HepG2 (cell line): ENCODE results near the gene ZFP36L2. TPM values are rescaled to one million over a fixed set of nuclear protein-coding genes. Genes with fewer than 3 reads are reported as not detected.

ENCODE experiments used
- CHCHD3 ChIP-seq: sonication (generic); formaldehyde crosslinking; IDR thresholded peaks from 2 replicates; pipeline ENCODE4 v1.8.0; 2022; ENCODE audit warnings: mild to moderate bottlenecking, missing genetic modification reagents, moderate library complexity
- GATAD2A ChIP-seq: IDR thresholded peaks from 2 replicates; pipeline ENCODE4 v1.6.1; 2016
- GTF2F1 ChIP-seq: fragments of 150-350 bp; IDR thresholded peaks from 2 replicates; pipeline ENCODE4 v1.6.1; 2014; ENCODE audit warnings: low read length
- PAF1 ChIP-seq: IDR thresholded peaks from 2 replicates; pipeline ENCODE4 v1.6.1; 2016; ENCODE audit warnings: missing genetic modification reagents, missing compliant biosample characterization
- RBM22 ChIP-seq: fragments of 200-400 bp; formaldehyde crosslinking; optimal IDR thresholded peaks from 2 replicates; pipeline ENCODE3; 2017; ENCODE audit warnings: mild to moderate bottlenecking, low read length, moderate library complexity
- SALL2 ChIP-seq: sonication (generic); formaldehyde crosslinking; IDR thresholded peaks from 2 replicates; pipeline ENCODE4 v1.8.1; 2023; ENCODE audit warnings: mild to moderate bottlenecking, missing genetic modification reagents, inconsistent platforms
- TEAD3 ChIP-seq: optimal IDR thresholded peaks from 2 replicates; pipeline ENCODE3; 2016; ENCODE audit warnings: borderline replicate concordance
- TP53 ChIP-seq: sonication (generic); formaldehyde crosslinking; conservative IDR thresholded peaks from 2 replicates; pipeline ENCODE4 v1.4.0; 2020; ENCODE audit warnings: missing genetic modification reagents
- ZFP41 ChIP-seq: sonication (generic); formaldehyde crosslinking; IDR thresholded peaks from 2 replicates; pipeline ENCODE4 v1.4.0; 2020; ENCODE audit warnings: mild to moderate bottlenecking, missing genetic modification reagents, borderline replicate concordance
- ZFY ChIP-seq: sonication (generic); formaldehyde crosslinking; IDR thresholded peaks from 2 replicates; pipeline ENCODE4 v1.4.0; 2020; ENCODE audit warnings: missing genetic modification reagents
- ZNF598 ChIP-seq: sonication (generic); formaldehyde crosslinking; IDR thresholded peaks from 2 replicates; pipeline ENCODE4 v1.5.1; 2020; ENCODE audit warnings: mild to moderate bottlenecking, missing genetic modification reagents, borderline replicate concordance
- ZSCAN9 ChIP-seq: IDR thresholded peaks from 2 replicates; pipeline ENCODE4 v1.6.1; 2016; ENCODE audit warnings: borderline replicate concordance
- polyA plus RNA-seq, 8 experiments: library from polyadenylated mRNA; depleted of rRNA in 3 of 8; stranded (reverse) in 7 of 8; unstranded in 1 of 8; fragments of >200 nt; fragmentation: Illumina TruSeq in 4 of 8; extraction: Trizol in 4 of 8; gene quantifications; 2 replicates each; pipeline versions ENCODE4 v1.2.1 to v1.2.3, GENCODE V29; 2011 to 2016; ENCODE audit warnings: low read depth in 4 of 8, missing spikeins in 1 of 8, mixed read lengths in 1 of 8; ENCODE audit not compliant: insufficient read depth in 1 of 8
- total RNA-seq, 5 experiments: library from RNA; depleted of rRNA; stranded (reverse); fragments of >200 nt; fragmentation: Illumina TruSeq; extraction: Trizol; gene quantifications; 2 replicates each; pipeline ENCODE4 v1.2.3, GENCODE V29; 2016; ENCODE audit warnings: low read depth in 1 of 5
- TF ChIP-seq, protein P1 (sequence below): sonication (generic); formaldehyde crosslinking; IDR thresholded peaks from 2 replicates; pipeline ENCODE4 v1.4.0; 2020; ENCODE audit warnings: missing genetic modification reagents
- TF ChIP-seq, protein P2 (sequence below): sonication (generic); formaldehyde crosslinking; IDR thresholded peaks from 2 replicates; pipeline ENCODE4 v1.8.0; 2022; ENCODE audit warnings: mild to moderate bottlenecking, missing genetic modification reagents, borderline replicate concordance
- TF ChIP-seq, protein P3 (sequence below): sonication (generic); formaldehyde crosslinking; IDR thresholded peaks from 2 replicates; pipeline ENCODE4 v1.4.0; 2020; ENCODE audit warnings: mild to moderate bottlenecking, missing genetic modification reagents
- TF ChIP-seq, protein P4 (sequence below): sonication (generic); formaldehyde crosslinking; conservative IDR thresholded peaks from 2 replicates; pipeline ENCODE4 v1.8.1; 2023; ENCODE audit warnings: missing genetic modification reagents

The ZFP36L2 gene
- total and polyA plus RNA-seq, 2 of the 13 experiments (the other 11 are each of a cell fraction or from before 2014, with no cell fraction given): 11.2 to 21.8 TPM

DNA sequence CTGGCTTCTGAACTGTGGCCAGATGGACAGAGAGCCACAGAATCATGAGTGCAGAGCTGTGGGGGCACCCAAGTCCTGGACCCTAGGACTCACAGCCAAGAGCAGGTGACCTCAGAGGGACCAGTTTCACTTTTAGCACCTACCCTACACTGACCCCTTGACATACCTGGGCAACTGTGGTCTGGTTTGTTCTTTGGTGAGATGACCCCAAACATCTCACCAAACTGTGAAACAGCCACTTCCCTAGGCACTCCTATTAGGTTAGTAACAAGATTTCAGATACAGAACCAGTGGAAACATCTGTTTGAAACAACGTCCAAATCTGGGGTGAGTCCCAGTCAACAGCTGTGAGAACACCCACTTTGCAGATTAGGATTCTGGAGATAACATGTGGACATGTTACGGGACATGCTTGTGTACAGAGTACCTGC lies 1.9 kb upstream of the ZFP36L2 start (continued):
- TF ChIP-seq, protein P1, sequence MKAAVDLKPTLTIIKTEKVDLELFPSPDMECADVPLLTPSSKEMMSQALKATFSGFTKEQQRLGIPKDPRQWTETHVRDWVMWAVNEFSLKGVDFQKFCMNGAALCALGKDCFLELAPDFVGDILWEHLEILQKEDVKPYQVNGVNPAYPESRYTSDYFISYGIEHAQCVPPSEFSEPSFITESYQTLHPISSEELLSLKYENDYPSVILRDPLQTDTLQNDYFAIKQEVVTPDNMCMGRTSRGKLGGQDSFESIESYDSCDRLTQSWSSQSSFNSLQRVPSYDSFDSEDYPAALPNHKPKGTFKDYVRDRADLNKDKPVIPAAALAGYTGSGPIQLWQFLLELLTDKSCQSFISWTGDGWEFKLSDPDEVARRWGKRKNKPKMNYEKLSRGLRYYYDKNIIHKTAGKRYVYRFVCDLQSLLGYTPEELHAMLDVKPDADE (CRISPR knock-in tag): no peak
- TF ChIP-seq SALL2 (no peak), GTF2F1 (no peak), ZNF598 (CRISPR knock-in tag) (no peak), ZFY (CRISPR knock-in tag) (no peak), PAF1 (CRISPR knock-in tag) (no peak), TEAD3 (CRISPR knock-in tag) (no peak), RBM22 (peak; percentile 81), ZFP41 (no peak), ZSCAN9 (no peak), CHCHD3 (CRISPR knock-in tag) (no peak), GATAD2A (CRISPR knock-in tag) (no peak), TP53 (no peak)
- TF ChIP-seq, protein P2, sequence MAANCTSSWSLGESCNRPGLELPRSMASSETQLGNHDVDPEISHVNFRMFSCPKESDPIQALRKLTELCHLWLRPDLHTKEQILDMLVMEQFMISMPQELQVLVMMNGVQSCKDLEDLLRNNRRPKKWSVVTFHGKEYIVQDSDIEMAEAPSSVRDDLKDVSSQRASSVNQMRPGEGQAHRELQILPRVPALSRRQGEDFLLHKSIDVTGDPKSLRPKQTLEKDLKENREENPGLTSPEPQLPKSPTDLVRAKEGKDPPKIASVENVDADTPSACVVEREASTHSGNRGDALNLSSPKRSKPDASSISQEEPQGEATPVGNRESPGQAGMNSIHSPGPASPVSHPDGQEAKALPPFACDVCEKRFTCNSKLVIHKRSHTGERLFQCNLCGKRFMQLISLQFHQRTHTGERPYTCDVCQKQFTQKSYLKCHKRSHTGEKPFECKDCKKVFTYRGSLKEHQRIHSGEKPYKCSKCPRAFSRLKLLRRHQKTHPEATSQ (CRISPR knock-in tag): no peak
- TF ChIP-seq, protein P3, sequence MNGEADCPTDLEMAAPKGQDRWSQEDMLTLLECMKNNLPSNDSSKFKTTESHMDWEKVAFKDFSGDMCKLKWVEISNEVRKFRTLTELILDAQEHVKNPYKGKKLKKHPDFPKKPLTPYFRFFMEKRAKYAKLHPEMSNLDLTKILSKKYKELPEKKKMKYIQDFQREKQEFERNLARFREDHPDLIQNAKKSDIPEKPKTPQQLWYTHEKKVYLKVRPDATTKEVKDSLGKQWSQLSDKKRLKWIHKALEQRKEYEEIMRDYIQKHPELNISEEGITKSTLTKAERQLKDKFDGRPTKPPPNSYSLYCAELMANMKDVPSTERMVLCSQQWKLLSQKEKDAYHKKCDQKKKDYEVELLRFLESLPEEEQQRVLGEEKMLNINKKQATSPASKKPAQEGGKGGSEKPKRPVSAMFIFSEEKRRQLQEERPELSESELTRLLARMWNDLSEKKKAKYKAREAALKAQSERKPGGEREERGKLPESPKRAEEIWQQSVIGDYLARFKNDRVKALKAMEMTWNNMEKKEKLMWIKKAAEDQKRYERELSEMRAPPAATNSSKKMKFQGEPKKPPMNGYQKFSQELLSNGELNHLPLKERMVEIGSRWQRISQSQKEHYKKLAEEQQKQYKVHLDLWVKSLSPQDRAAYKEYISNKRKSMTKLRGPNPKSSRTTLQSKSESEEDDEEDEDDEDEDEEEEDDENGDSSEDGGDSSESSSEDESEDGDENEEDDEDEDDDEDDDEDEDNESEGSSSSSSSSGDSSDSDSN (CRISPR knock-in tag): no peak
- TF ChIP-seq, protein P4, sequence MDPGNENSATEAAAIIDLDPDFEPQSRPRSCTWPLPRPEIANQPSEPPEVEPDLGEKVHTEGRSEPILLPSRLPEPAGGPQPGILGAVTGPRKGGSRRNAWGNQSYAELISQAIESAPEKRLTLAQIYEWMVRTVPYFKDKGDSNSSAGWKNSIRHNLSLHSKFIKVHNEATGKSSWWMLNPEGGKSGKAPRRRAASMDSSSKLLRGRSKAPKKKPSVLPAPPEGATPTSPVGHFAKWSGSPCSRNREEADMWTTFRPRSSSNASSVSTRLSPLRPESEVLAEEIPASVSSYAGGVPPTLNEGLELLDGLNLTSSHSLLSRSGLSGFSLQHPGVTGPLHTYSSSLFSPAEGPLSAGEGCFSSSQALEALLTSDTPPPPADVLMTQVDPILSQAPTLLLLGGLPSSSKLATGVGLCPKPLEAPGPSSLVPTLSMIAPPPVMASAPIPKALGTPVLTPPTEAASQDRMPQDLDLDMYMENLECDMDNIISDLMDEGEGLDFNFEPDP (CRISPR knock-in tag): 0 out of 2 replicates have a peak, but pooled peaks have one; percentile 3
